MV-4-11 (cell line): ENCODE measurements around the gene PRPF6.
"Not testable (repeated sequence)": the region's sequence is repeated elsewhere in the genome, so short reads cannot be mapped to it uniquely, and the experiment has no call there.

Experiments
- DNase-seq: peaks from one replicate; lab custom pipeline; 2025; lab: John Stamatoyannopoulos, UW

PRPF6 gene

GRCh38 chr20:64012385-64013154 lies 31.6 kb downstream of the PRPF6 start:
- not testable (repeated sequence) for DNase-seq

GRCh38 chr20:64015635-64016034 lies 34.7 kb downstream of the PRPF6 start:
- no peak for DNase-seq

- DNase-seq = no peak
These were observed 40.4 kb downstream of the PRPF6 start for GRCh38 chr20:64021124-64021975.

- DNase-seq = no peak
These were observed 41.9 kb downstream of the PRPF6 start for GRCh38 chr20:64022671-64023360.

GRCh38 chr20:64023361-64024140 lies 42.6 kb downstream of the PRPF6 start:
- DNase-seq = no peak

DNA sequence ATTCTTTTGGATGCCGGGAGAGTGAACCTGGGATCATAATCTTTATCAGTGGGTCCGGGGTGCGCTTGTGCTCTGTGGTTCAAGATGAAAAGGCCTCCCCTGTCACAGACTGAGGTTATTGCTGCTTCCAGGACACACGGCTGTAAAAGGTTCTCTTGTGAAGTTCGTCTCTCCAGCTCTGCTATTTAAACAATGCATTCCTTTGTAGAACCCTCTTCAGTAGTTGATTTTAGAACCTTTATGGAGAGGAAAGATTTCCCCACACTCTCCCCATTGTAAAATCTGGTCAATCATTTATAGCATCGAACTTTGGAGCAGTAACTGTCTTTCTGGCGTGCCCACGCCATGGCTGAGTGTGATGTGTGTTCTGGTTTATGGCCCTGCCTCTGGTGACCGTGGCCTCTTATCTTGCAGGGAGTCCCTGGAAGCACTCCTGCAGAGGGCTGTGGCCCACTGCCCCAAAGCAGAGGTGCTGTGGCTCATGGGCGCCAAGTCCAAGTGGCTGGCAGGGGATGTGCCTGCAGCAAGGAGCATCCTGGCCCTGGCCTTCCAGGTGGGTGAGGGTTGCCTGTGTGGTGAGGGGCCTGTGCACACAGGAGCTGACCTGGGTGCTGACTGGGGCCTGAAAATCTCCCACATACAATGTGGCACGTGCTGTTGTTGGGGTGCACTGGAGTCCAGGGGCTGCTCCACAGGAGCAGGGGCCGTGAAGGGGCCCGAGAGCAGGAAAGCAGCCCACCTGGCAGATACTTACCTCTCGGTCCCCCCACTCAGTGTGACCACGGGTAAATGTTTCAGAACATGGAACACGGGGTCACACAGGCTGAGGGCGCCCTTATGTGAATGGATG lies 43.4 kb downstream of the PRPF6 start:
- DNase-seq = no peak

- DNase-seq = no peak
These were observed 44.3 kb downstream of the PRPF6 start for GRCh38 chr20:64025101-64025825.

GRCh38 chr20:64025826-64026412 lies 45.0 kb downstream of the PRPF6 start:
- no peak for DNase-seq

DNA sequence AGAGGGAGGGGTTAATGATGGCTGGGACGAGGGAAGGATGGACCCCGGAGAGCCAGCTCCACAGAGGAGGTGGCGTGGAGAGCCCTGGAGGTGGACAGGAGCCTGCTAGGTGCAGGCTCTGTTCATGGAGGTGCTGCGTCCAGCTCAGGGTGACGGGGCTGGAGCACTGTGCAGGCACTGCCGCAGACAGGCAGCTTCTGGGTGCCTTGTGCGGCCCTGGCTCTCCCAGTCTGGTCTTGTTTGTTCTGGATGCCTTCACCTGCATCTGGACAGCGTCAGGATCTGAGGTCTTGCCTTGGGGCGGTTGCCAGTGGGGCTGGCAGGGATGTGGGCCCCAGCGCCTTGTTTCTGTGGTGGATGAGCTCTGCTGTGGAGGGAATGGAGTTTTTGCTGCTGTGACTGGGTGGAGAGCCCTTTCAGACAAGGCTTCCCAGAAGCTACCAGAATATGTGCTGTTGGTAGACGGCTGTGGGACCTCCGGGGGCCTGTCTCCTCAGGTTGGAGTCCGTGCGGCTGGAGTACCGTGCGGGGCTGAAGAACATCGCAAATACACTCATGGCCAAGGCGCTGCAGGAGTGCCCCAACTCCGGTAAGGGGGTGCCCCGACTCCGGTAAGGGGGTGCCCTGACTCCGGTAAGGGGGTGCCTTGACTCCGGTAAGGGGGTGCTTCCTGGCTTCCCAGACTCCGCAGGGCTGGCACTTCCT lies 47.2 kb downstream of the PRPF6 start:
- DNase-seq = no peak

- DNase-seq = no peak
These were observed 48.6 kb downstream of the PRPF6 start for GRCh38 chr20:64029293-64030117.

DNA sequence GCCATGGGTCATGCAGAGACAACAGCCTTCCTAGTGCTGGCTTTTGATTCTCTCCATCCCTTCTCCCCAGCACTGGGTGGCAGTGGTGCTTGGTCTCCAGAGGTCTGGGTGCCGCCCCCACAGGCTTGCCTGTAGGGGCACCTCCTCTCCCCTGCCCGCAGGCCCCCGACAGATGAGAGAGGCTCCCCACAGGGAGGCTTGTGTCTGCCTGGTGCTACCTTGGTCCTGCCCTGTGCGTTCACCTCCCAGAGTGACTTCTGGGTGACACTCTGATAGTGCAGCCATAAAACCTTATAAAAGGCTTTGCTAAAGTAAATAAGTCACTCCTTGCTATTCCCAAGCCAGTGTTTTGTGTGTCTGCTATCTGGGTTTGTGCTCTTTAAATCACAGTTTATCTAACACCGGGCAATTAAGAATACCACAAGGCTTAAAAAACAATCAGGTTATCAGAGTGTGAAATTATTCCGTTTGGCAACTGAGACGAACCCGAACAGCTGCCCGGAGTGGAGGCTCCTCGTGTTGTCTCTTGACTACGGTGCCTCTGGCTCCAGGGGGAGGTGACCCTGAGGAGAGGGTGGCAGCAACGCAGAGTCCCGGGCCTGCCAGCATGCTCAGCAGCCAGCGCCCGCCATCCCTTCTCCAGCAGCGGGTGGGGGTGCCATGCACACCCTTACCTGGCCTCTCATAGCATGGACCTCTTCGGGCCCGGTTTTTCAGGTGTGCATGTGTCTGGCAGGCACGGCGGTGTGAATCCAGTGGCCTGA lies 49.6 kb downstream of the PRPF6 start:
- DNase-seq = no peak

DNA sequence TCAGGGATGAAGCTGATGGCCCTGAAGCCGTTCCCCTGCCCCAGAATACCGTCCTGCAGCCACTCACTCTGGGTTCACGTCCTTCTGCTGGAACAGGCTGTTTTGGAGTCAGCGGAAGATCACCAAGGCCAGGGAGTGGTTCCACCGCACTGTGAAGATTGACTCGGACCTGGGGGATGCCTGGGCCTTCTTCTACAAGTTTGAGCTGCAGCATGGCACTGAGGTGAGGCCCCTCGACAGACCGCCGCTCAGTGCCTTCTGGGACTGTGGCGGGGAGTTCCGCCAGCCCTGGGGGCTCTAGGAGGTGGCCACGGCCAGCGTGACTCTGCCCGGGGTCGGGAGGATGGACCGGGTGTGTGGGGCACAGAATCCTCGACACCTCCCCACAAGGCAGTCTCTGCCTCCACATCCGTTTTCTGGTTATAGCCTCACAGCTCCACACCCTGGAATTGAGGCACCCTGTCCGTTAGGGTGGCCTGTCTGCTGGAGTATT lies 50.9 kb downstream of the PRPF6 start:
- DNase-seq = no peak

DNA sequence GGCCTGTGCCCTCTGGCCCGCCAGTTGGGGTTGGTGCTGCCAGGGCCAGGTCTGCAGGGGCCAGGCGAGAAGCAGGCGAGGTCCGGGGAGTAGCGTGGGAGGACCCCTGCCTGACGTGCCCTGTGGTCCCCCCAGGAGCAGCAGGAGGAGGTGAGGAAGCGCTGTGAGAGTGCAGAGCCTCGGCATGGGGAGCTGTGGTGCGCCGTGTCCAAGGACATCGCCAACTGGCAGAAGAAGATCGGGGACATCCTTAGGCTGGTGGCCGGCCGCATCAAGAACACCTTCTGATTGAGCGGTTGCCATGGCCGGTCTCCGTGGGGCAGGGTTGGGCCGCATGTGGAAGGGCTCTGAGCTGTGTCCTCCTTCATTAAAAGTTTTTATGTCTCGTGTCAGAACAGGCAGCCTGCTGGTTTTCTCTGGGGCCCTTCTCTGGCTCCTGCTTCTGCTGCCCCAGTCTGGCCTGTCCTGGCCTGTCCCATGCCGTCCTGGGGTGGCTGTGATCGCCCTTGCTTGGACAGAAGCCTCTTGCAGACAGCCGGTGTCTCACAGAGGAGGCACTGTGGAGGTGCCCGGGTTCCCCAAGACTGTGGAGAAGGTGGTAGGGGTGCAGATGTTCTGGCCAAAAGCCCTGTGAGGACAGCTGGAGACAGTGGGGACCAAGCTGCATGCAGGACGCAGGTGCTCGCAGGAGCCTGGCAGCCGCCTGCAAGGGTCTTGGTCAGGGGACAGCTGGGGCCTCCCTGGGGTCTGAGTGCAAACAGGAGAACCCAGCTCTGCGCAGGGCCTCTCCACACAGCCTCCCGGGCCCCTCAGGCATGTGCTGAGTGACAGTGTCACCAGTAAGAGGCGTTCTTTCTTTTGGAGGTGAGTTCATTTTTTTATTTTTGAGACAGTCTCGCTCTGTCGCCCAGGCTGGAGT lies 52.0 kb downstream of the PRPF6 start:
- no peak for DNase-seq

GRCh38 chr20:64033981-64034493 lies 53.1 kb downstream of the PRPF6 start:
- DNase-seq = no peak

GRCh38 chr20:64035066-64035932 lies 54.4 kb downstream of the PRPF6 start:
- no peak for DNase-seq
